K562 (cell line): Measurements from ENCODE around the gene NTPCR. TPM values are rescaled to one million over a fixed set of nuclear protein-coding genes. Genes with fewer than 3 reads are reported as not detected.

Source experiments
- CEBPB ChIP-seq: fragments of 450-650 bp; IDR thresholded peaks from 2 replicates; pipeline ENCODE4 v1.6.1; 2016; ENCODE audit warnings: missing genetic modification characterization, missing compliant biosample characterization
- ELF2 ChIP-seq: fragments of 250-450 bp; sonication (Bioruptor Pico); IDR thresholded peaks from 2 replicates; pipeline ENCODE4 v1.5.0; 2021; ENCODE audit warnings: mild to moderate bottlenecking
- FOXM1 ChIP-seq, 2 experiments: fragments of 450-650 bp in 1 of 2; sonication (generic) in 1 of 2; formaldehyde crosslinking in 1 of 2; IDR thresholded peaks; 2 replicates each; pipeline versions ENCODE4 v1.6.1 to v1.9.0; 2017 to 2022; ENCODE audit warnings: low read depth in 2 of 2, mild to moderate bottlenecking in 2 of 2, missing genetic modification reagents in 1 of 2, moderate library complexity in 1 of 2
- KHSRP ChIP-seq: fragments of 450-650 bp; IDR thresholded peaks from 2 replicates; pipeline ENCODE4 v1.6.1; 2017
- LEF1 ChIP-seq: fragments of 450-650 bp; IDR thresholded peaks from 2 replicates; pipeline ENCODE4 v1.6.1; 2016; ENCODE audit warnings: mild to moderate bottlenecking
- RBM34 ChIP-seq: fragments of 200-400 bp; formaldehyde crosslinking; IDR thresholded peaks from 2 replicates; pipeline ENCODE4 v1.6.1; 2018; ENCODE audit warnings: low read length, borderline replicate concordance; ENCODE audit not compliant: insufficient read depth
- SMARCA4 ChIP-seq: fragments of 450-650 bp; IDR thresholded peaks from 2 replicates; pipeline ENCODE4 v1.6.1; 2016
- SMARCA5 ChIP-seq: fragments of 450-650 bp; IDR thresholded peaks from 2 replicates; pipeline ENCODE4 v1.6.1; 2016
- USF2 ChIP-seq: sonication (generic); formaldehyde crosslinking; IDR thresholded peaks from 2 replicates; pipeline ENCODE4 v1.5.0; 2020; ENCODE audit warnings: missing genetic modification reagents
- ZEB2 ChIP-seq: fragments of 450-650 bp; IDR thresholded peaks from 2 replicates; pipeline ENCODE4 v1.6.1; 2016
- polyA plus RNA-seq, 8 experiments: library from polyadenylated mRNA; depleted of rRNA in 4 of 8; stranded (reverse) in 5 of 8; unstranded in 3 of 8; fragments of >200 nt; fragmentation: Nextera tagmentation in 2 of 8; fragmentation: Illumina TruSeq in 1 of 8; extraction: Ambion mirVana in 2 of 8; extraction: Trizol in 1 of 8; gene quantifications; 2 replicates each; pipeline versions ENCODE4 v1.2.1 to v1.2.3, GENCODE V29; 2011 to 2014; ENCODE audit warnings: inconsistent platforms in 1 of 8, missing spikeins in 1 of 8
- total RNA-seq, 7 experiments: library from RNA; depleted of rRNA in 6 of 7; stranded (reverse); fragments of >200 nt in 6 of 7; fragmentation: Illumina TruSeq in 2 of 7; extraction: Trizol in 2 of 7; gene quantifications; 2 replicates each; pipeline versions ENCODE4 v1.2.1 to v1.2.3, GENCODE V29; 2011 to 2021; ENCODE audit warnings: low replicate concordance in 1 of 7
- TF ChIP-seq, protein P1 (sequence below): sonication (generic); IDR thresholded peaks from 2 replicates; pipeline ENCODE4 v1.6.1; 2016
- TF ChIP-seq, protein P2 (sequence below), 2 experiments: IDR thresholded peaks; 2 replicates each; pipeline ENCODE4 v1.6.1; 2012; ENCODE audit warnings: improper control_type of control experiment in 2 of 2, low read depth in 2 of 2, low read length in 2 of 2, borderline replicate concordance in 1 of 2

Gene NTPCR
- total and polyA plus RNA-seq, 9 of the 15 experiments (the other 6 are each of a cell fraction or from before 2014, with no cell fraction given): 19.3 to 105 (median 48.8) TPM

DNA sequence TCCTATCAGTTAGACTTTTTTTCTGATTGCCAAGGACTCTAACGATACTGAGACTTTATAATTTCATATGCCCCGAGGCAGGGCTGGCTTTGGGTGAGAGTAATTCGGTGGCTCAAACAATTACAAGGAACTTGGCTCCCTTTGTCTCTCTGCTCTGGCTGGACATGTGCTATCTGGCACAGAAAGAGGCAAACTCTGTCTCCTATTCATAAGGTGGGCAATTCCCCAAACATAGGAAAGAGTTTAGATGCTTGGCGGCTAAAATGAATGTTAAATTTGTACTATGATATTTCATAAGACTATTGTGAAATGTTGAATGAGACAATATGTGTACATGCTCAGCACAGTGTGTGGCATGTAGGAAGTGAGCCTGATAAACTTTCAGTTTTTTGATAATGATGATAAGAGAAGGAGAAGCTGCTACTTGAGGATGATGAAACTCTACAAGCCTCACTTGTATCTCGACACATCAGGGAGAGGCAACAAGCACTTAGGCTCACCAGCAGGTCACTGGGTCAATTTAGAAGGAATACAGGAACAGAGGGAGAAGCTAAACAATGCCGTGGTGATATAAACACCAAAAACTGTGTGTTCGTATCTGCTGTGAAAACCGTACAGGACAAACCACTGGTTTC lies 12.6 kb upstream of the NTPCR start (continued):
- TF ChIP-seq ELF2 (CRISPR knock-in tag) (peak; percentile 58; the same call in 1 of the 2 replicates), SMARCA5 (no peak), CEBPB (tag) (peak; percentile 94), ZEB2 (0 out of 2 replicates have a peak, but pooled peaks have one; percentile 34), FOXM1 (IDR thresholded peaks at IDR 0.05; ENCODE audit: low read depth) (no peak), FOXM1 (CRISPR knock-in tag; IDR thresholded peaks at IDR 0.05; ENCODE audit: low read depth) (no peak), RBM34 (no peak), KHSRP (no peak), USF2 (CRISPR knock-in tag) (no peak), LEF1 (peak; percentile 61; the same call in 1 of the 2 replicates), SMARCA4 (peak; percentile 58; the same call in 1 of the 2 replicates)
- TF ChIP-seq, protein P1, sequence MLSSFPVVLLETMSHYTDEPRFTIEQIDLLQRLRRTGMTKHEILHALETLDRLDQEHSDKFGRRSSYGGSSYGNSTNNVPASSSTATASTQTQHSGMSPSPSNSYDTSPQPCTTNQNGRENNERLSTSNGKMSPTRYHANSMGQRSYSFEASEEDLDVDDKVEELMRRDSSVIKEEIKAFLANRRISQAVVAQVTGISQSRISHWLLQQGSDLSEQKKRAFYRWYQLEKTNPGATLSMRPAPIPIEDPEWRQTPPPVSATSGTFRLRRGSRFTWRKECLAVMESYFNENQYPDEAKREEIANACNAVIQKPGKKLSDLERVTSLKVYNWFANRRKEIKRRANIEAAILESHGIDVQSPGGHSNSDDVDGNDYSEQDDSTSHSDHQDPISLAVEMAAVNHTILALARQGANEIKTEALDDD: 0 out of 2 replicates have a peak, but pooled peaks have one; percentile 33
- TF ChIP-seq, protein P2, sequence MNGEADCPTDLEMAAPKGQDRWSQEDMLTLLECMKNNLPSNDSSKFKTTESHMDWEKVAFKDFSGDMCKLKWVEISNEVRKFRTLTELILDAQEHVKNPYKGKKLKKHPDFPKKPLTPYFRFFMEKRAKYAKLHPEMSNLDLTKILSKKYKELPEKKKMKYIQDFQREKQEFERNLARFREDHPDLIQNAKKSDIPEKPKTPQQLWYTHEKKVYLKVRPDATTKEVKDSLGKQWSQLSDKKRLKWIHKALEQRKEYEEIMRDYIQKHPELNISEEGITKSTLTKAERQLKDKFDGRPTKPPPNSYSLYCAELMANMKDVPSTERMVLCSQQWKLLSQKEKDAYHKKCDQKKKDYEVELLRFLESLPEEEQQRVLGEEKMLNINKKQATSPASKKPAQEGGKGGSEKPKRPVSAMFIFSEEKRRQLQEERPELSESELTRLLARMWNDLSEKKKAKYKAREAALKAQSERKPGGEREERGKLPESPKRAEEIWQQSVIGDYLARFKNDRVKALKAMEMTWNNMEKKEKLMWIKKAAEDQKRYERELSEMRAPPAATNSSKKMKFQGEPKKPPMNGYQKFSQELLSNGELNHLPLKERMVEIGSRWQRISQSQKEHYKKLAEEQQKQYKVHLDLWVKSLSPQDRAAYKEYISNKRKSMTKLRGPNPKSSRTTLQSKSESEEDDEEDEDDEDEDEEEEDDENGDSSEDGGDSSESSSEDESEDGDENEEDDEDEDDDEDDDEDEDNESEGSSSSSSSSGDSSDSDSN (IDR thresholded peaks at IDR 0.05; ENCODE audit: borderline replicate concordance in 1 of 2, low read depth in 2 of 2, low read length in 2 of 2): 0 out of 4 replicates have a peak, but pooled peaks of 1 of the 2 experiments have one; percentile 37
